T-helper 2 cell (primary cell): ENCODE results near the gene MRTFB.

Source experiments
- DNase-seq, 5 experiments: peaks; one replicate each; pipeline versions ENCODE4 v3.0.0 to v3.0.0-alpha.2; 2012 to 2022

The MRTFB gene

GRCh38 chr16:14063618-14064581, 7.2 kb upstream of the MRTFB start:
- DNase-seq, result no peak

- no peak for DNase-seq
These were observed 1.3 kb upstream of the MRTFB start for GRCh38 chr16:14069818-14070217.

- DNase-seq, result peak in 1 of 5 experiments; percentile 1
These were observed 603 bp upstream of the MRTFB start for GRCh38 chr16:14070555-14070876.

- DNase-seq, result no peak
These were observed 605 bp downstream of the MRTFB start for GRCh38 chr16:14071576-14072271.

- DNase-seq, result no peak
These were observed 1.2 kb downstream of the MRTFB start for GRCh38 chr16:14072360-14072759.

- peak in 1 of 5 experiments; percentile 35 for DNase-seq
These were observed 3.4 kb downstream of the MRTFB start for GRCh38 chr16:14074544-14074943.

- DNase-seq, result no peak
These were observed 6.8 kb downstream of the MRTFB start for GRCh38 chr16:14077918-14078317.

- no peak for DNase-seq
These were observed 15.4 kb downstream of the MRTFB start for GRCh38 chr16:14086477-14086876.

- no peak for DNase-seq
These were observed 16.1 kb downstream of the MRTFB start for GRCh38 chr16:14087181-14087580.

- DNase-seq, result no peak
These were observed 16.6 kb downstream of the MRTFB start for GRCh38 chr16:14087590-14088154.

- DNase-seq, result no peak
These were observed 17.1 kb downstream of the MRTFB start for GRCh38 chr16:14088155-14088753.

- no peak for DNase-seq
These were observed 18.2 kb downstream of the MRTFB start for GRCh38 chr16:14089283-14089823.

- no peak for DNase-seq
These were observed 21.4 kb downstream of the MRTFB start for GRCh38 chr16:14092561-14092960.

- DNase-seq, result no peak
These were observed 24.9 kb downstream of the MRTFB start for GRCh38 chr16:14095883-14096551.

- DNase-seq, result no peak
These were observed 26.3 kb downstream of the MRTFB start for GRCh38 chr16:14097182-14097959.

GRCh38 chr16:14098081-14098480, 27.0 kb downstream of the MRTFB start:
- DNase-seq, result no peak

- no peak for DNase-seq
These were observed 29.7 kb downstream of the MRTFB start for GRCh38 chr16:14100825-14101224.

- DNase-seq, result peak in 1 of 5 experiments; percentile 28
These were observed 30.3 kb downstream of the MRTFB start for GRCh38 chr16:14101415-14101814.

GRCh38 chr16:14102925-14103720, 32.0 kb downstream of the MRTFB start:
- DNase-seq, result no peak

GRCh38 chr16:14104066-14104465, 32.9 kb downstream of the MRTFB start:
- no peak for DNase-seq
